HepG2 (cell line): ENCODE measurements around the gene COPB2. TPM values are rescaled to one million over a fixed set of nuclear protein-coding genes. Genes with fewer than 3 reads are reported as not detected.

Experiments used
- ATAC-seq: fragments of 200-7000 bp; cut with Tn5 transposase; 3 replicates; pipeline ENCODE4 v1.9.1; 2020; ENCODE audit warnings: mild to moderate bottlenecking, moderate library complexity
- BruUV-seq: library from RNA; stranded (reverse); fragments of 400-500 nt; replicated peaks from 2 replicates; lab custom pipeline; 2021; lab: Mats Ljungman, UMichigan
- CTCF ChIA-PET: fragments of 300-600 bp; formaldehyde crosslinking; extraction: SDS; loops from one replicate; lab custom pipeline; 2021; ENCODE audit warnings: low total read pairs, inconsistent platforms, low intra/inter-chr PET ratio; lab: Yijun Ruan, JAX
- POLR2A ChIA-PET: fragments of 350-600 bp; sonication (Branson Sonifier 250); formaldehyde crosslinking; loops from one replicate; lab custom pipeline; 2020; ENCODE audit warnings: antibody characterized with exemption, inconsistent platforms; lab: Yijun Ruan, JAX
- DNase-seq: peaks from one replicate; pipeline ENCODE4 v3.0.0-alpha.2; 2015; ENCODE audit warnings: low spot score
- FAIRE-seq: peaks from 3 replicates; lab custom pipeline; 2011; peaks lifted over from hg19 to GRCh38; lab: Jason Lieb, UNC
- H2AFZ ChIP-seq: one replicate; pipeline ENCODE4 v1.6.1; 2011; ENCODE audit warnings: low read length, inconsistent platforms
- H3K27ac ChIP-seq: fragments of 300-600 bp; 3 replicates; pipeline ENCODE4 v1.8.0; 2011; ENCODE audit warnings: mixed run types, mild to moderate bottlenecking, mixed read lengths, low read length, inconsistent platforms; ENCODE audit not compliant: insufficient read depth; ENCODE audit errors: extremely low read length
- H3K27me3 ChIP-seq, 2 experiments: fragments of 200-600 bp in 1 of 2; 2 replicates in 1 of 2; 3 replicates in 1 of 2; pipeline versions ENCODE4 v1.6.0 to v1.8.0; 2011; ENCODE audit warnings: low read length in 2 of 2, mild to moderate bottlenecking in 2 of 2, moderate library complexity in 2 of 2, inconsistent platforms in 1 of 2; ENCODE audit not compliant: insufficient read depth in 2 of 2, control insufficient read depth in 1 of 2
- H3K36me3 ChIP-seq, 2 experiments: fragments of 200-600 bp in 1 of 2; replicated peaks in 1 of 2; 2 replicates in 1 of 2; 3 replicates in 1 of 2; pipeline versions ENCODE4 v1.5.1 to v1.8.0; 2011; ENCODE audit warnings: low read length in 2 of 2, inconsistent platforms in 1 of 2; ENCODE audit not compliant: insufficient read depth in 2 of 2, control insufficient read depth in 1 of 2
- H3K4me1 ChIP-seq: 2 replicates; pipeline ENCODE4 v1.5.1; 2012; ENCODE audit warnings: low read length, inconsistent platforms; ENCODE audit not compliant: insufficient read depth
- H3K4me2 ChIP-seq: 2 replicates; pipeline ENCODE4 v1.6.0; 2011; ENCODE audit warnings: low read depth, low read length, inconsistent platforms
- H3K4me3 ChIP-seq, 3 experiments: fragments of 200-600 bp in 1 of 3; sonication (generic), shearing (Covaris generic) in 1 of 3; replicated peaks in 1 of 3; 2 replicates each; pipeline ENCODE4 v1.5.1; 2011 to 2016; ENCODE audit warnings: low read length in 3 of 3, inconsistent platforms in 2 of 3, low read depth in 2 of 3, mild to moderate bottlenecking in 2 of 3, control low read depth in 1 of 3, mixed read lengths in 1 of 3; ENCODE audit not compliant: insufficient read depth in 1 of 3
- H3K79me2 ChIP-seq: one replicate; pipeline ENCODE4 v1.6.1; 2011; ENCODE audit warnings: low read length, inconsistent platforms; ENCODE audit not compliant: insufficient read depth
- H3K9ac ChIP-seq: 2 replicates; pipeline ENCODE4 v1.6.0; 2011; ENCODE audit warnings: mild to moderate bottlenecking, low read depth, low read length, inconsistent platforms; ENCODE audit not compliant: insufficient read depth
- H3K9me3 ChIP-seq: 2 replicates; pipeline ENCODE4 v1.5.1; 2012; ENCODE audit warnings: mild to moderate bottlenecking, low read length
- H4K20me1 ChIP-seq: 2 replicates; pipeline ENCODE4 v1.6.0; 2011; ENCODE audit warnings: inconsistent platforms, mild to moderate bottlenecking, low read length, moderate library complexity; ENCODE audit not compliant: insufficient read depth
- ATF7-NPFF ChIP-seq: sonication (generic); formaldehyde crosslinking; IDR thresholded peaks from 2 replicates; pipeline ENCODE4 v1.8.1; 2023; ENCODE audit warnings: mild to moderate bottlenecking, low read depth, missing genetic modification reagents, moderate library complexity
- GATA4 ChIP-seq: sonication (generic); IDR thresholded peaks from 2 replicates; pipeline ENCODE4 v1.6.1; 2016; ENCODE audit warnings: antibody characterized with exemption, low read depth, borderline replicate concordance
- HOXA9 ChIP-seq: sonication (generic); formaldehyde crosslinking; IDR thresholded peaks from 2 replicates; pipeline ENCODE4 v1.8.1; 2022; ENCODE audit warnings: missing genetic modification reagents, mild to moderate bottlenecking, moderate library complexity, borderline replicate concordance
- STAG1 ChIP-seq: sonication (generic); formaldehyde crosslinking; IDR thresholded peaks from 2 replicates; pipeline ENCODE4 v1.4.0; 2020; ENCODE audit warnings: missing genetic modification reagents
- ZFP37 ChIP-seq: sonication (generic); formaldehyde crosslinking; IDR thresholded peaks from 2 replicates; pipeline ENCODE4 v1.4.0; 2020; ENCODE audit warnings: missing genetic modification reagents, borderline replicate concordance
- ZFYVE20 ChIP-seq: sonication (generic); formaldehyde crosslinking; IDR thresholded peaks from 2 replicates; pipeline ENCODE4 v1.8.0; 2023; ENCODE audit warnings: low read depth, mild to moderate bottlenecking, moderate library complexity, missing genetic modification reagents, borderline replicate concordance
- ZNF570 ChIP-seq: sonication (generic); formaldehyde crosslinking; IDR thresholded peaks from 2 replicates; pipeline ENCODE4 v1.4.0; 2020; ENCODE audit warnings: mild to moderate bottlenecking, missing genetic modification reagents, borderline replicate concordance
- ZNF577 ChIP-seq: sonication (generic); formaldehyde crosslinking; IDR thresholded peaks from 2 replicates; pipeline ENCODE4 v1.4.0; 2020; ENCODE audit warnings: mild to moderate bottlenecking, low read depth, missing genetic modification reagents, borderline replicate concordance
- ZNF782 ChIP-seq: sonication (generic); formaldehyde crosslinking; IDR thresholded peaks from 2 replicates; pipeline ENCODE4 v1.4.0; 2020; ENCODE audit warnings: missing genetic modification reagents, mild to moderate bottlenecking, borderline replicate concordance
- WGBS: methylation state at CpG from one replicate; pipeline ENCODE4 v1.1.6; 2017; ENCODE audit warnings: low lambda C conversion rate; 5-methylcytosine and 5-hydroxymethylcytosine counted together
- in situ Hi-C: cut with HindIII; loops from 2 replicates; pipeline ENCODE4 v1.10.0; 2017; ENCODE audit warnings: low pct_unique_long_range_greater_than_20kb; ENCODE audit not compliant: extremely low pct_ligation_motif_present
- intact Hi-C: fragments of 100-400 bp; cut with micrococcal nuclease; formaldehyde crosslinking; loops from one replicate; pipeline ENCODE4 v1.10.0; 2022; ENCODE audit not compliant: unreplicated experiment
- polyA plus RNA-seq, 8 experiments: library from polyadenylated mRNA; depleted of rRNA in 3 of 8; stranded (reverse) in 7 of 8; unstranded in 1 of 8; fragments of >200 nt; fragmentation: Illumina TruSeq in 4 of 8; extraction: Trizol in 4 of 8; gene quantifications; 2 replicates each; pipeline versions ENCODE4 v1.2.1 to v1.2.3, GENCODE V29; 2011 to 2016; ENCODE audit warnings: low read depth in 4 of 8, missing spikeins in 1 of 8, mixed read lengths in 1 of 8; ENCODE audit not compliant: insufficient read depth in 1 of 8
- total RNA-seq, 5 experiments: library from RNA; depleted of rRNA; stranded (reverse); fragments of >200 nt; fragmentation: Illumina TruSeq; extraction: Trizol; gene quantifications; 2 replicates each; pipeline ENCODE4 v1.2.3, GENCODE V29; 2016; ENCODE audit warnings: low read depth in 1 of 5
- TF ChIP-seq, protein P1 (sequence below): sonication (generic); formaldehyde crosslinking; IDR thresholded peaks from 2 replicates; pipeline ENCODE4 v1.5.1; 2020; ENCODE audit warnings: mild to moderate bottlenecking, missing genetic modification reagents, moderate library complexity
- TF ChIP-seq, protein P2 (sequence below): sonication (generic); formaldehyde crosslinking; conservative IDR thresholded peaks from 2 replicates; pipeline ENCODE4 v1.8.1; 2023; ENCODE audit warnings: missing genetic modification reagents

COPB2 gene
- total and polyA plus RNA-seq, 2 of the 13 experiments (the other 11 are each of a cell fraction or from before 2014, with no cell fraction given): 83.3 to 217 TPM

DNA sequence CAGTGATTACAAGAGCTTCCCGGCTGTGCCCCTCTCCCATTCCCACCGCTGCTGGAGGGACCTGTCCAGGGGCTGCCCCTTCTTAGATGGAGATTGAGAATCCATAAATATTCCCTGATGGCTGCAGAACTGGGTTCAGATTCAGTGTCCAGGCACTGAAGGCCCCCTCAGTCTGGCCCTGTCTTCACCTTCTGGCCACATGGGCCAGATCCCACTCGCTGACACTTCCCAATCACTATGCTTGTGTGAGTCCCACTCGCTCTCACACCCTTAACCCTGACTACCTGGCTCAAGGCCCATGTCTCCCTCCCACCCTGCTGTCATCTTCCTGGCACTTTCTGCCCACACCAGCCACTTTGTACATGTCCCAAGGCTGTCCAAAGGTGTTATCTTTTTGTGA lies 61.1 kb downstream of the COPB2 start:
- in situ Hi-C loops (loop anchor here (5.0 kb wide), 2 partner anchors 216 to 391 kb away; no protein-coding TSS in a partner anchor), intact Hi-C loops (loop anchor here (2.0 to 10.0 kb wide), 2 partner anchors 124 to 216 kb away; no protein-coding TSS in a partner anchor)
- Histone ChIP-seq H3K27me3 (peaks cover 4 to 28% of the 10 kb centered on the region in 2 experiments; a peak in 4 of 5 replicates), H3K4me2 (no peak overlapping the region), H3K79me2 (no peaks in the 10 kb centered on the region), H3K4me1 (peaks cover 4% of the 10 kb centered on the region; the same call in 1 of the 2 replicates), H3K9ac (no peak overlapping the region), H2AFZ (no peak overlapping the region), H4K20me1 (no peaks in the 10 kb centered on the region), H3K36me3 (no peaks in the 10 kb centered on the region), H3K27ac (no peak overlapping the region), H3K4me3 (no peak overlapping the region), H3K9me3 (no peaks in the 10 kb centered on the region)
- no TSS peak for BruUV-seq
- DNase-seq (no peak), FAIRE-seq (no peak), ATAC-seq (no peak)
- ChIA-PET CTCF (interaction anchor here (1.3 to 2.7 kb wide), 5 partner anchors 217 to 405 kb away, joined by 3 to 45 read pairs (median 5); no protein-coding TSS in a partner anchor), POLR2A (no interaction called here)
- 27% methylated on average over 4 of the region's 4 CpGs for WGBS
- TF ChIP-seq ATF7-NPFF (CRISPR knock-in tag): no peak
- no peak for TF ChIP-seq STAG1 (CRISPR knock-in tag)
- TF ChIP-seq GATA4: no peak
- TF ChIP-seq ZNF577 (CRISPR knock-in tag): no peak
- TF ChIP-seq, all 625 proteins: peak for 0

DNA sequence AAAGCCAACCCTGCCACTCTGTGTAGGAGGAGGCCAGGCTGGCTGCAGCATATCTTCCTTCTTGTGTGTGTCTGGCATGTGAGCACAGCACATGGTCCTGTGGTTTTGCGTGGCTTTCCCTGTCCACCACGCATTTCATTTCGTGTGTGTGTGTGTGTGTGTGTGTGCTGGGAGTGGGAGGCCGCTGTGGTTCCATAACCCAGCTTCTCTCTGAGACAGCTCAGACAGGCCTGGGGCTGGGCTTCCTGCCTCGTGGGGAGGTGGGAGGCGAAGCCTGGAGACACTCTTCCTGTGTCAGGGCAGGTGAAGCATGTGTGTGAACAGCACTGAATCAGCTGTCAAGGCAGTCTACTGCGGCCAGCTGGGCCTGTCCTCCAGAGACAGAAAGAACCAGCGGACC lies 61.6 kb downstream of the COPB2 start:
- H3K9me3 ChIP-seq: no peaks in the 10 kb centered on the region
- intact Hi-C loops: loop anchor here (2.0 to 10.0 kb wide), 3 partner anchors 43 to 215 kb away; no protein-coding TSS in a partner anchor
- CTCF ChIA-PET: no interaction called here
- H3K4me3 ChIP-seq: no peak overlapping the region
- 73% methylated on average over 3 of the region's 8 CpGs for WGBS
- H3K4me1 ChIP-seq: peaks cover 4% of the 10 kb centered on the region; the same call in 1 of the 2 replicates
- DNase-seq: no peak
- FAIRE-seq: no peak
- POLR2A ChIA-PET: no interaction called here
- in situ Hi-C loops: loop anchor here (5.0 kb wide), 2 partner anchors 216 to 391 kb away; no protein-coding TSS in a partner anchor
- H3K9ac ChIP-seq: no peak overlapping the region
- H3K27me3 ChIP-seq: peaks cover 6 to 28% of the 10 kb centered on the region in 2 experiments; a peak in 4 of 5 replicates
- no peak overlapping the region for H3K4me2 ChIP-seq
- H4K20me1 ChIP-seq: no peaks in the 10 kb centered on the region
- H3K79me2 ChIP-seq: no peaks in the 10 kb centered on the region
- no peak overlapping the region for H3K27ac ChIP-seq
- no peak for ATAC-seq
- H3K36me3 ChIP-seq: no peaks in the 10 kb centered on the region
- no TSS peak for BruUV-seq
- TF ChIP-seq ZNF570 (CRISPR knock-in tag) (no peak), ZNF782 (no peak), ZFYVE20 (no peak), HOXA9 (CRISPR knock-in tag) (no peak), ZFP37 (CRISPR knock-in tag) (no peak)
- TF ChIP-seq, protein P1, sequence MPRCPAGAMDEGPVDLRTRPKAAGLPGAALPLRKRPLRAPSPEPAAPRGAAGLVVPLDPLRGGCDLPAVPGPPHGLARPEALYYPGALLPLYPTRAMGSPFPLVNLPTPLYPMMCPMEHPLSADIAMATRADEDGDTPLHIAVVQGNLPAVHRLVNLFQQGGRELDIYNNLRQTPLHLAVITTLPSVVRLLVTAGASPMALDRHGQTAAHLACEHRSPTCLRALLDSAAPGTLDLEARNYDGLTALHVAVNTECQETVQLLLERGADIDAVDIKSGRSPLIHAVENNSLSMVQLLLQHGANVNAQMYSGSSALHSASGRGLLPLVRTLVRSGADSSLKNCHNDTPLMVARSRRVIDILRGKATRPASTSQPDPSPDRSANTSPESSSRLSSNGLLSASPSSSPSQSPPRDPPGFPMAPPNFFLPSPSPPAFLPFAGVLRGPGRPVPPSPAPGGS (CRISPR knock-in tag): no peak
- TF ChIP-seq, protein P2, sequence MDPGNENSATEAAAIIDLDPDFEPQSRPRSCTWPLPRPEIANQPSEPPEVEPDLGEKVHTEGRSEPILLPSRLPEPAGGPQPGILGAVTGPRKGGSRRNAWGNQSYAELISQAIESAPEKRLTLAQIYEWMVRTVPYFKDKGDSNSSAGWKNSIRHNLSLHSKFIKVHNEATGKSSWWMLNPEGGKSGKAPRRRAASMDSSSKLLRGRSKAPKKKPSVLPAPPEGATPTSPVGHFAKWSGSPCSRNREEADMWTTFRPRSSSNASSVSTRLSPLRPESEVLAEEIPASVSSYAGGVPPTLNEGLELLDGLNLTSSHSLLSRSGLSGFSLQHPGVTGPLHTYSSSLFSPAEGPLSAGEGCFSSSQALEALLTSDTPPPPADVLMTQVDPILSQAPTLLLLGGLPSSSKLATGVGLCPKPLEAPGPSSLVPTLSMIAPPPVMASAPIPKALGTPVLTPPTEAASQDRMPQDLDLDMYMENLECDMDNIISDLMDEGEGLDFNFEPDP (CRISPR knock-in tag): no peak
- no peak overlapping the region for H2AFZ ChIP-seq
